Heart left ventricle (tissue), 16 donors: Measurements from ENCODE around the gene ITSN1. TPM values are rescaled to one million over a fixed set of nuclear protein-coding genes. Genes with fewer than 3 reads are reported as not detected.
A peak's percentile ranks its signal among the peaks of the same experiment; 100 is the strongest.

ENCODE experiments used
- ATAC-seq, 4 donors: fragments of 200-7000 bp; cut with Tn5 transposase; one replicate each; pipeline ENCODE4 v1.9.1; 2020 to 2022; ENCODE audit warnings: moderate library complexity in 4 of 4, mild to moderate bottlenecking in 3 of 4, moderate number of reproducible peaks in 1 of 4
- DNase-seq, 5 donors: peaks; one replicate each; pipeline ENCODE4 v3.0.0-alpha.2; 2020
- H3K27ac ChIP-seq, 12 donors: fragments of 200-600 bp; sonication (generic) in 4 of 12; one replicate each; pipeline versions ENCODE4 v1.5.0 to v1.8.0; 2016 to 2022; ENCODE audit warnings: mild to moderate bottlenecking in 2 of 12
- H3K27me3 ChIP-seq, 9 donors: fragments of 200-600 bp; sonication (generic) in 2 of 9; one replicate each; pipeline versions ENCODE4 v1.5.1 to v1.8.0; 2016 to 2022; ENCODE audit warnings: mild to moderate bottlenecking in 3 of 9
- H3K36me3 ChIP-seq, 9 donors: fragments of 200-600 bp; sonication (generic) in 2 of 9; one replicate each; pipeline versions ENCODE4 v1.5.0 to v1.8.0; 2018 to 2022; ENCODE audit warnings: mild to moderate bottlenecking in 2 of 9
- H3K4me1 ChIP-seq, 12 donors: fragments of 200-600 bp; sonication (generic) in 4 of 12; one replicate each; pipeline versions ENCODE4 v1.5.0 to v1.8.0; 2016 to 2022; ENCODE audit warnings: mild to moderate bottlenecking in 3 of 12
- H3K4me3 ChIP-seq, 12 donors: fragments of 200-600 bp; sonication (generic) in 4 of 12; one replicate each; pipeline versions ENCODE4 v1.5.0 to v1.8.0; 2017 to 2022; ENCODE audit warnings: mild to moderate bottlenecking in 9 of 12, moderate library complexity in 4 of 12
- H3K9me3 ChIP-seq, 12 donors: fragments of 200-600 bp; sonication (generic) in 4 of 12; one replicate each; pipeline versions ENCODE4 v1.5.0 to v1.8.0; 2016 to 2022; ENCODE audit warnings: mild to moderate bottlenecking in 1 of 12
- CTCF ChIP-seq, 12 donors: fragments of 200-600 bp; sonication (generic) in 4 of 12; IDR thresholded peaks; one replicate each; pipeline versions ENCODE4 v1.5.0 to v1.8.0; 2018 to 2022; ENCODE audit warnings: antibody characterized with exemption in 12 of 12, mild to moderate bottlenecking in 5 of 12
- POLR2A ChIP-seq, 2 donors: fragments of 450-650 bp; IDR thresholded peaks; one replicate each; pipeline ENCODE4 v1.6.1; 2017; ENCODE audit warnings: antibody characterized with exemption in 2 of 2, mild to moderate bottlenecking in 2 of 2, moderate library complexity in 2 of 2
- WGBS, 4 donors: extraction: QIAGEN DNeasy Blood & Tissue Kit in 2 of 4; methylation state at CpG; one replicate each; pipeline versions ENCODE4 v1.1.5 to v1.1.7; 2013 to 2018; 5-methylcytosine and 5-hydroxymethylcytosine counted together
- intact Hi-C, 10 donors: fragments of 100-400 bp; cut with DNase I; formaldehyde crosslinking; loops; one replicate each; pipeline versions ENCODE4 v1.11.1 to v1.14.2; 2022
- polyA plus RNA-seq, 2 donors: library from polyadenylated mRNA; stranded (reverse); fragments of 200-250 nt; gene quantifications; one replicate each; pipeline ENCODE4 v1.2.3, GENCODE V29; 2013
- total RNA-seq, 9 donors: library from RNA; depleted of rRNA in 2 of 9; stranded (reverse); fragments of >200 nt in 2 of 9; fragmentation: NEBNext Ultra II Directional in 3 of 9; extraction: Animal tissue kit (Norgen Biotek cat#: 25700) in 3 of 9; gene quantifications; one replicate each; pipeline versions ENCODE4 v1.1.0 to v1.2.4, GENCODE V29; 2016 to 2023
- donor health status: ischemic (EF 13 %, LVEDD 7.1; RV severe dilation, severe dysfunction).
- donor health status: healthy with polysubstance abuse.
- donor health status: DM: no; HTN: yes; CAD: no.
- donor health status: DM: no; HTN: no; CAD: no.
- donor health status: ischemic (EF 25% LVEDD 6.9; RV normal size, moderate dysfunction).
- donor health status: ischemic (EF 25% LVEDD 5.7; RV mildly dilated, moderate dysfunction).
- donor health status: healthy.
- donor health status: DM: yes; HTN: yes; CAD: no.
- donor health status: ischemic (EF 35%, LVEDD 5.7; RV mildly dilated, moderate dysfunction).
- donor health status: nonischemic (EF 11% LVEDD 7.7; RV severe dilation, severe dysfunction).
- donor health status: DM: yes; HTN: yes; CAD: no.
- donor health status: PGD.
- donor health status: ischemic (EF 29% LVEDD 5.4; RV normal size, mild dysfunction).
- donor health status: nonischemic (EF 23%, LVEDD 6.1; RV moderate dilation, normal function).

ITSN1 gene
- total and polyA plus RNA-seq, 11 donors, result 17.2 to 51.5 (median 34.0) TPM

GRCh38 chr21:33813832-33814365 lies 171.6 kb downstream of the ITSN1 start:
- no peak for TF ChIP-seq CTCF (IDR thresholded peaks at IDR 0.05)
- no peak for TF ChIP-seq POLR2A (IDR thresholded peaks at IDR 0.05)
- Histone ChIP-seq H3K27me3 (no peaks in the 10 kb centered on the region), H3K9me3 (no peaks in the 10 kb centered on the region), H3K27ac (peak overlapping the region in 1 of 12 donors; percentile 88), H3K36me3 (peaks cover 0 to 47% (median 31%) of the 10 kb centered on the region in 9 donors), H3K4me1 (peaks cover 0 to 83% (median 18%) of the 10 kb centered on the region in 12 donors), H3K4me3 (no peak overlapping the region)
- ATAC-seq (no peak), DNase-seq (no peak)
- WGBS, 4 donors, result 95 to 98% (median 96%) methylated on average over 7 of the region's 7 CpGs
- intact Hi-C loops, result no loop called here

GRCh38 chr21:33815143-33815707 lies 172.9 kb downstream of the ITSN1 start:
- Histone ChIP-seq H3K27me3 (no peaks in the 10 kb centered on the region), H3K4me1 (peaks cover 0 to 75% (median 18%) of the 10 kb centered on the region in 12 donors), H3K4me3 (no peak overlapping the region), H3K36me3 (peaks cover 0 to 58% (median 31%) of the 10 kb centered on the region in 9 donors), H3K27ac (peak overlapping the region in 1 of 12 donors; percentile 88), H3K9me3 (no peaks in the 10 kb centered on the region)
- peak in 1 of 5 donors; percentile 35 for DNase-seq
- ATAC-seq, result peak; percentile 22 to 64 (median 46)
- WGBS, 4 donors, result 74 to 78% (median 75%) methylated on average over 7 of the region's 7 CpGs
- intact Hi-C loops, result no loop called here
- TF ChIP-seq CTCF (IDR thresholded peaks at IDR 0.05), result no peak
- TF ChIP-seq POLR2A (IDR thresholded peaks at IDR 0.05), result no peak

GRCh38 chr21:33816174-33816573 lies 173.9 kb downstream of the ITSN1 start:
- DNase-seq (no peak), ATAC-seq (no peak)
- no peaks in the 10 kb centered on the region for H3K9me3 ChIP-seq
- H3K27ac ChIP-seq, result peak overlapping the region in 1 of 12 donors; percentile 37
- TF ChIP-seq CTCF (IDR thresholded peaks at IDR 0.05) (no peak), POLR2A (IDR thresholded peaks at IDR 0.05) (no peak)
- peaks cover 0 to 68% (median 31%) of the 10 kb centered on the region in 9 donors for H3K36me3 ChIP-seq
- H3K4me3 ChIP-seq, result no peak overlapping the region
- H3K27me3 ChIP-seq, result no peaks in the 10 kb centered on the region
- WGBS, 4 donors, result 89 to 95% (median 91%) methylated on average over 2 of the region's 2 CpGs
- intact Hi-C loops, result no loop called here
- H3K4me1 ChIP-seq, result peaks cover 0 to 66% (median 8%) of the 10 kb centered on the region in 12 donors

- no peak for ATAC-seq
- 85 to 93% (median 86%) methylated on average over 7 of the region's 7 CpGs for WGBS, 4 donors
- no peaks in the 10 kb centered on the region for H3K27me3 ChIP-seq
- no peaks in the 10 kb centered on the region for H3K9me3 ChIP-seq
- H3K27ac ChIP-seq, result peak overlapping the region in 1 of 12 donors; percentile 15
- intact Hi-C loops, result no loop called here
- DNase-seq, result no peak
- no peak overlapping the region for H3K4me3 ChIP-seq
- no peak for TF ChIP-seq CTCF (IDR thresholded peaks at IDR 0.05)
- no peak for TF ChIP-seq POLR2A (IDR thresholded peaks at IDR 0.05)
- peaks cover 0 to 56% (median 0%) of the 10 kb centered on the region in 12 donors for H3K4me1 ChIP-seq
- peaks cover 0 to 76% (median 32%) of the 10 kb centered on the region in 9 donors for H3K36me3 ChIP-seq
These were observed 174.8 kb downstream of the ITSN1 start for GRCh38 chr21:33817138-33817537.
